Measurements from ENCODE around the gene AGBL1.

DNA sequence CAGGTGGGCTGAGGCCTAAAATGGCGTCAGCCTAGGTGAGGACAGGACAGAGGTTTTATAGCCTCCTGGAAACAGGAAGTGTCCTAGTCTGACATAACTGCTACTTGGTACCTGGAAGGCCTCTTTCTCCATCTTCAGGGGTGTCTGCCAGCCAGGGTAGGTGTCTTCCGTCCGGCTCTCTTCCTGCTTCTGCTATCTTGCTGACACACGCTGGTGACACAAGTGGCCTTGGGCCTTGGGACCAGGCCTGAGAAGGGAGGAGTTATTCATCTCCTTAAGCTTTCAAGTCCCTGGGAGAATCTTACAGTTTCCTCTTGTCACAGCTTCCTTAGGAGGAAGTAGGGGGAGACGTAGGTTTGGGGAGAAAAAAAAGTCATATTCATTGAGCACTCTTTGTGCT lies 551.3 kb downstream of the AGBL1 start:
- TF ChIP-seq, protein P1, sequence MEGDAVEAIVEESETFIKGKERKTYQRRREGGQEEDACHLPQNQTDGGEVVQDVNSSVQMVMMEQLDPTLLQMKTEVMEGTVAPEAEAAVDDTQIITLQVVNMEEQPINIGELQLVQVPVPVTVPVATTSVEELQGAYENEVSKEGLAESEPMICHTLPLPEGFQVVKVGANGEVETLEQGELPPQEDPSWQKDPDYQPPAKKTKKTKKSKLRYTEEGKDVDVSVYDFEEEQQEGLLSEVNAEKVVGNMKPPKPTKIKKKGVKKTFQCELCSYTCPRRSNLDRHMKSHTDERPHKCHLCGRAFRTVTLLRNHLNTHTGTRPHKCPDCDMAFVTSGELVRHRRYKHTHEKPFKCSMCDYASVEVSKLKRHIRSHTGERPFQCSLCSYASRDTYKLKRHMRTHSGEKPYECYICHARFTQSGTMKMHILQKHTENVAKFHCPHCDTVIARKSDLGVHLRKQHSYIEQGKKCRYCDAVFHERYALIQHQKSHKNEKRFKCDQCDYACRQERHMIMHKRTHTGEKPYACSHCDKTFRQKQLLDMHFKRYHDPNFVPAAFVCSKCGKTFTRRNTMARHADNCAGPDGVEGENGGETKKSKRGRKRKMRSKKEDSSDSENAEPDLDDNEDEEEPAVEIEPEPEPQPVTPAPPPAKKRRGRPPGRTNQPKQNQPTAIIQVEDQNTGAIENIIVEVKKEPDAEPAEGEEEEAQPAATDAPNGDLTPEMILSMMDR (IDR thresholded peaks at IDR 0.05; ENCODE audit: insufficient read depth, low read length): no peak
- TF ChIP-seq, protein P2, sequence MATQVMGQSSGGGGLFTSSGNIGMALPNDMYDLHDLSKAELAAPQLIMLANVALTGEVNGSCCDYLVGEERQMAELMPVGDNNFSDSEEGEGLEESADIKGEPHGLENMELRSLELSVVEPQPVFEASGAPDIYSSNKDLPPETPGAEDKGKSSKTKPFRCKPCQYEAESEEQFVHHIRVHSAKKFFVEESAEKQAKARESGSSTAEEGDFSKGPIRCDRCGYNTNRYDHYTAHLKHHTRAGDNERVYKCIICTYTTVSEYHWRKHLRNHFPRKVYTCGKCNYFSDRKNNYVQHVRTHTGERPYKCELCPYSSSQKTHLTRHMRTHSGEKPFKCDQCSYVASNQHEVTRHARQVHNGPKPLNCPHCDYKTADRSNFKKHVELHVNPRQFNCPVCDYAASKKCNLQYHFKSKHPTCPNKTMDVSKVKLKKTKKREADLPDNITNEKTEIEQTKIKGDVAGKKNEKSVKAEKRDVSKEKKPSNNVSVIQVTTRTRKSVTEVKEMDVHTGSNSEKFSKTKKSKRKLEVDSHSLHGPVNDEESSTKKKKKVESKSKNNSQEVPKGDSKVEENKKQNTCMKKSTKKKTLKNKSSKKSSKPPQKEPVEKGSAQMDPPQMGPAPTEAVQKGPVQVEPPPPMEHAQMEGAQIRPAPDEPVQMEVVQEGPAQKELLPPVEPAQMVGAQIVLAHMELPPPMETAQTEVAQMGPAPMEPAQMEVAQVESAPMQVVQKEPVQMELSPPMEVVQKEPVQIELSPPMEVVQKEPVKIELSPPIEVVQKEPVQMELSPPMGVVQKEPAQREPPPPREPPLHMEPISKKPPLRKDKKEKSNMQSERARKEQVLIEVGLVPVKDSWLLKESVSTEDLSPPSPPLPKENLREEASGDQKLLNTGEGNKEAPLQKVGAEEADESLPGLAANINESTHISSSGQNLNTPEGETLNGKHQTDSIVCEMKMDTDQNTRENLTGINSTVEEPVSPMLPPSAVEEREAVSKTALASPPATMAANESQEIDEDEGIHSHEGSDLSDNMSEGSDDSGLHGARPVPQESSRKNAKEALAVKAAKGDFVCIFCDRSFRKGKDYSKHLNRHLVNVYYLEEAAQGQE (IDR thresholded peaks at IDR 0.05; ENCODE audit: insufficient replicate concordance, low read depth): no peak
- TF ChIP-seq POLR2AphosphoS5 (IDR thresholded peaks at IDR 0.05; ENCODE audit: low read depth) (no peak), GABPA (IDR thresholded peaks at IDR 0.05; ENCODE audit: low read depth) (no peak), SPI1 (IDR thresholded peaks at IDR 0.05; ENCODE audit: borderline replicate concordance, low read depth) (no peak)

All from HL-60 (cell line).